Right lobe of liver (tissue), 6 donors: ENCODE measurements around the gene TXNDC5. TPM values are rescaled to one million over a fixed set of nuclear protein-coding genes. Genes with fewer than 3 reads are reported as not detected.

ENCODE experiments used
- ATAC-seq, 4 donors: fragments of 200-7000 bp; cut with Tn5 transposase; one replicate each; pipeline ENCODE4 v1.9.1; 2020; ENCODE audit warnings: mild to moderate bottlenecking in 4 of 4, moderate library complexity in 4 of 4
- DNase-seq, 3 donors: peaks; one replicate each; pipeline ENCODE4 v3.0.0-alpha.2; 2020
- H3K27ac ChIP-seq, 3 donors: fragments of 200-600 bp; one replicate each; pipeline ENCODE4 v1.8.0; 2022
- H3K27me3 ChIP-seq, 2 donors: fragments of 200-600 bp; one replicate each; pipeline ENCODE4 v1.8.0; 2022
- H3K36me3 ChIP-seq, 4 donors: fragments of 200-600 bp; sonication (generic) in 1 of 4; one replicate each; pipeline versions ENCODE4 v1.5.1 to v1.8.0; 2017 to 2022; ENCODE audit warnings: control low read depth in 1 of 4
- H3K4me1 ChIP-seq, 4 donors: fragments of 200-600 bp; sonication (generic) in 1 of 4; one replicate each; pipeline versions ENCODE4 v1.5.1 to v1.8.0; 2017 to 2022; ENCODE audit warnings: control low read depth in 1 of 4
- H3K4me3 ChIP-seq, 3 donors: fragments of 200-600 bp; one replicate each; pipeline ENCODE4 v1.8.0; 2022
- H3K9me3 ChIP-seq, 4 donors: fragments of 200-600 bp; sonication (generic) in 1 of 4; one replicate each; pipeline versions ENCODE4 v1.5.1 to v1.8.0; 2017 to 2022; ENCODE audit warnings: control low read depth in 1 of 4
- CTCF ChIP-seq, 4 donors: fragments of 200-600 bp in 3 of 4; fragments of 450-650 bp in 1 of 4; IDR thresholded peaks; one replicate each; pipeline versions ENCODE4 v1.5.1 to v1.8.0; 2016 to 2022; ENCODE audit warnings: antibody characterized with exemption in 4 of 4, mild to moderate bottlenecking in 2 of 4
- POLR2A ChIP-seq: fragments of 450-650 bp; IDR thresholded peaks from one replicate; pipeline ENCODE4 v1.6.1; 2017; ENCODE audit warnings: antibody characterized with exemption, mild to moderate bottlenecking
- WGBS: methylation state at CpG from one replicate; pipeline ENCODE4 v1.1.6; 2018; ENCODE audit warnings: low coverage, low lambda C conversion rate; ENCODE audit not compliant: insufficient coverage; ENCODE audit errors: missing lambda C conversion rate; 5-methylcytosine and 5-hydroxymethylcytosine counted together
- intact Hi-C, 2 donors: fragments of 100-400 bp; cut with DNase I; formaldehyde crosslinking; loops; one replicate each; pipeline versions ENCODE4 v1.11.2 to v1.14.1; 2022
- total RNA-seq, 6 experiments: library from RNA; depleted of rRNA in 2 of 6; stranded (reverse); fragments of >200 nt in 2 of 6; fragmentation: NEBNext Ultra II Directional in 3 of 6; extraction: Animal tissue kit (Norgen Biotek cat#: 25700) in 3 of 6; gene quantifications; one replicate each; pipeline versions ENCODE4 v1.1.0 to v1.2.4, GENCODE V29; 2016 to 2023
- donor health status: DM: no; HTN: yes; CAD: no.
- donor health status: DM: no; HTN: no; CAD: no.
- donor health status: DM: no; HTN: no; CAD: no.
- donor health status: DM: no; HTN: yes; CAD: no.
- donor health status: DM: no; HTN: yes; CAD: no.

TXNDC5 gene
- total RNA-seq, 6 experiments from 2014 or later: 87.9 to 187 (median 133) TPM

DNA sequence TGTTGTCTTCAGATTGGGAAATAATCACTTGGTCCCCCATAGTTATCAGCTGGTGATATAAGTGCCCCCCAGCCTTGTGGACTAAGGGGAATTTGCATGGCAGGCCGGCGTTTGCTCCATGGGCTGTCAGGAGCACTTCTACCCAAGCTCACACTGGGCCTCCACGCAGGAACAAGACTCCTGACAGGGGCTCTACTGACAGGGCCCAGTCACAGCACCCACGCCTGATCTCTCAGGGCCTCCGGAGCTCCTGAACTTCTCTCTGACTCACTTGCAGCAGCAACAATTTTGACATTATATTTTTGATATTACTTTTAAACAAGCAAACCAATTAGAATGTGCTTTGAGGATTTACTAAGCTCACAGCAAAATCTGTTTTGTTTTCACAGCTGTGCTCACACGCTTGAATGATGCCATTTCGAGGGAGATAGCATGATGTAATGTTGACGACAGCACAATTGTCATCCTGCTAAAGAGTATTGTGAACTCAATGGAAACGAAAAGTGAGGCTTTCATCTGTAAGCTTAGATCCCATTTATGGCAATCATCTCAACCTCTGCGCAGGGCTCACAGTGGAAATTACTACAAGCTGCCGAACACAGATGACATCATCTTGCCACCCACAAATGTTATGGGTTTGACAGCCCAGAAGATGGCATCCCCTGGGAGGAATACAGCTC is 28.7 kb upstream of the TXNDC5 start:
- no peaks in the 10 kb centered on the region for H3K4me1 ChIP-seq
- DNase-seq (no peak), ATAC-seq (no peak)
- no peak overlapping the region for H3K4me3 ChIP-seq
- 78% methylated on average over 10 of the region's 11 CpGs for WGBS
- no peak overlapping the region for H3K27ac ChIP-seq
- H3K9me3 ChIP-seq: no peaks in the 10 kb centered on the region
- TF ChIP-seq CTCF (IDR thresholded peaks at IDR 0.05) (no peak), POLR2A (no peak)
- H3K27me3 ChIP-seq: no peaks in the 10 kb centered on the region
- intact Hi-C loops: no loop called here
- no peaks in the 10 kb centered on the region for H3K36me3 ChIP-seq

DNA sequence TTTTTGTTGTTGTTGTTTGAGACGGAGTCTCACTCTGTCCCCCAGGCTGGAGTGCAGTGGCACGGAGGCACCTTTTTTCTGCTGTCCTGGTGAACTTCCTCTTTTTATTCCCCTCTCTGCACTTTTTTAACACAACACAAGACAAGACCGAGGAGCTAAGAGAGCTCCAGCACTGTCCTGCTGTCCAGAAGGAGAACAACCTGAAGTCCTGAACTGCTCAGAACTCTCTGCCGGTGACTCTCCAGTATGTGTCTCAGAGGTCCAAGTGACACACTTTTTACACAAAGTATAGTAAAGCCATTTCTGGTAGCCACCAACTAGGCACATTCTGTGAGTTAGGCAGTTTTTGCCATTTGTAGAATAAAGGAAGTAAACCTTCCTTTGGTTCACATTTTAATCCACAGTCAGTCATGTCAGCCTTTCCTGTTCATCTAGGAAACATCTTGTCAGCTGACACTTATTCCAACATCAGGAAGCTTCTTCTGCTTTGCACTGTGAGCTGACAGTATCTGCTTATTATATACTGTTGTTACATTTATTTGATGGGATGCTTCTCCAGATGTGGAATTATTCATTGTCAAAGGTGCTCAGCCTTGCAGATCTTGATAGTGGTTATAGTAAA is 28.1 kb upstream of the TXNDC5 start:
- no peaks in the 10 kb centered on the region for H3K4me1 ChIP-seq
- no peak for DNase-seq
- no peaks in the 10 kb centered on the region for H3K36me3 ChIP-seq
- no peak overlapping the region for H3K4me3 ChIP-seq
- no peaks in the 10 kb centered on the region for H3K9me3 ChIP-seq
- WGBS: 50% methylated on average over 4 of the region's 4 CpGs
- ATAC-seq: peak; percentile 26 to 61 (median 45)
- no peaks in the 10 kb centered on the region for H3K27me3 ChIP-seq
- H3K27ac ChIP-seq: no peak overlapping the region
- TF ChIP-seq POLR2A (no peak), CTCF (IDR thresholded peaks at IDR 0.05) (no peak)
- intact Hi-C loops: no loop called here

DNA sequence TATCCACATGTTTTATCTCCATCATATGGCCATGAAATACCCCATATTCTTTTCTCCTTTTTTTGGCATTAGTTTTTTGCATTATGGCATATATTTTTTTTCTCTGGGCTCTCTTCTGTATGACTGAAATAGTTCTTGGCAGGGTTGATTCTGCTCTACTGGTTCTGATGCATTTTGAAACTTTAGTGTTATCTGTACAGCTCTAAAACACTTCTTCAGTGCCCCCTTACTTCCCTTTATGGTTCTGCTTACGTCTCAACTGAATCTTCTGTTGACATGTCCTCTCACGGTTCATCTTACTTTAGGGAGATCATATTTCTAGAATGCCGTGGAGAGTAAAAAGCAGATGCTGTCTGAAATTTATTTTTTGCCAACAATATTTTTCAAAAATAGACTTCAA is 23.2 kb upstream of the TXNDC5 start:
- DNase-seq (no peak), ATAC-seq (no peak)
- no peak overlapping the region for H3K4me3 ChIP-seq
- H3K27ac ChIP-seq: no peak overlapping the region
- no peaks in the 10 kb centered on the region for H3K4me1 ChIP-seq
- intact Hi-C loops: no loop called here
- WGBS: 47% methylated on average over 3 of the region's 3 CpGs
- H3K36me3 ChIP-seq: no peaks in the 10 kb centered on the region
- no peaks in the 10 kb centered on the region for H3K9me3 ChIP-seq
- no peaks in the 10 kb centered on the region for H3K27me3 ChIP-seq
- TF ChIP-seq CTCF (IDR thresholded peaks at IDR 0.05) (no peak), POLR2A (no peak)

DNA sequence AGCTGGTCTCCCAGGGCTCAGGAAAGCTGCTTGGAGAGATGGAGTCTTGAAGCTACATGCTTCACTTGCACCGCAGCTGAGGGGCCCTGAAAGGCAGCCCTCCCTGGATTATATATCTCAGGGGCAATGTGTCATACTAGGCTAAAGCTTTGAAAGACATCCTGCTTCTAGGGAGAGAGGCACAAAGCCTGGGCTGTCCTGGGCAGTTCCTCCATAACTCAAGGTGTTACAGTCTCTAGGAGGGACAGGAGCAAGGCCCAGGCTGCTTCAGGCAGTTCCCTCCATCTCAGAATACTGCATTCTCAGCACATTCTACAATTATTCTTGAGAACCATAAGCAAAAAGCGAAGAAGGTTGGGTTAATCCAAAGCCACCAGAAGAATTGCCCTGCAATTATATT is 22.0 kb upstream of the TXNDC5 start:
- H3K36me3 ChIP-seq: no peaks in the 10 kb centered on the region
- no peaks in the 10 kb centered on the region for H3K4me1 ChIP-seq
- no peak overlapping the region for H3K4me3 ChIP-seq
- 66% methylated on average over 2 of the region's 2 CpGs for WGBS
- intact Hi-C loops: no loop called here
- no peak for DNase-seq
- no peaks in the 10 kb centered on the region for H3K27me3 ChIP-seq
- no peak for TF ChIP-seq POLR2A
- TF ChIP-seq CTCF (IDR thresholded peaks at IDR 0.05): no peak
- no peak overlapping the region for H3K27ac ChIP-seq
- no peaks in the 10 kb centered on the region for H3K9me3 ChIP-seq
- no peak for ATAC-seq
